WTC11 (cell line): Measurements from ENCODE around the gene NR3C1. TPM values are rescaled to one million over a fixed set of nuclear protein-coding genes. Genes with fewer than 3 reads are reported as not detected.

Experiments
- ATAC-seq: fragments of 200-7000 bp; cut with Tn5 transposase; 2 replicates; pipeline ENCODE4 v1.10.0; 2021; ENCODE audit warnings: mild to moderate bottlenecking, moderate library complexity
- CTCF ChIA-PET: fragments of 300-600 bp; sonication (Branson Sonifier 250); formaldehyde crosslinking; loops from one replicate; lab custom pipeline; 2021; ENCODE audit warnings: antibody characterized with exemption; lab: Charles Lee
- POLR2A ChIA-PET: fragments of 350-600 bp; sonication (Branson Sonifier 250); formaldehyde crosslinking; loops from one replicate; lab custom pipeline; 2021; ENCODE audit warnings: antibody characterized with exemption; lab: Charles Lee
- DNase-seq: peaks from one replicate; pipeline ENCODE4 v3.0.0; 2021; ENCODE audit warnings: low spot score
- H3K27ac Mint-ChIP-seq: 2 replicates; pipeline ENCODE4 v1.8.0; 2021; ENCODE audit warnings: mixed read lengths
- H3K27me3 Mint-ChIP-seq: 2 replicates; pipeline ENCODE4 v1.8.0; 2021; ENCODE audit warnings: low read depth, mild to moderate bottlenecking, moderate library complexity, mixed read lengths
- H3K36me3 Mint-ChIP-seq: 2 replicates; pipeline ENCODE4 v1.8.0; 2021; ENCODE audit warnings: mixed read lengths
- H3K4me1 Mint-ChIP-seq: 2 replicates; pipeline ENCODE4 v1.8.0; 2022; ENCODE audit warnings: mixed read lengths
- H3K4me3 Mint-ChIP-seq: 2 replicates; pipeline ENCODE4 v1.8.0; 2021; ENCODE audit warnings: mild to moderate bottlenecking, moderate library complexity, mixed read lengths
- H3K9me3 Mint-ChIP-seq: 2 replicates; pipeline ENCODE4 v1.8.0; 2021; ENCODE audit warnings: mixed read lengths
- AFF4 ChIP-seq: sonication (generic); formaldehyde crosslinking; IDR thresholded peaks from 2 replicates; pipeline ENCODE4 v1.8.1; 2023; ENCODE audit warnings: mild to moderate bottlenecking, missing genetic modification reagents, borderline replicate concordance
- CDX4 ChIP-seq: fragments of 250-450 bp; sonication (Bioruptor Pico); IDR thresholded peaks from 2 replicates; pipeline ENCODE4 v1.9.0; 2021; ENCODE audit warnings: moderate library complexity, mild to moderate bottlenecking, inconsistent platforms, borderline replicate concordance
- EMX1 ChIP-seq: fragments of 250-450 bp; sonication (Bioruptor Pico); IDR thresholded peaks from 2 replicates; pipeline ENCODE4 v1.8.0; 2021; ENCODE audit warnings: mild to moderate bottlenecking
- ESRRA ChIP-seq: sonication (generic); formaldehyde crosslinking; IDR thresholded peaks from 2 replicates; pipeline ENCODE4 v1.8.1; 2022; ENCODE audit warnings: mild to moderate bottlenecking, missing genetic modification reagents, borderline replicate concordance
- FOXP1 ChIP-seq: sonication (generic); formaldehyde crosslinking; IDR thresholded peaks from 2 replicates; pipeline ENCODE4 v1.8.0; 2022; ENCODE audit warnings: missing genetic modification reagents, mild to moderate bottlenecking, moderate library complexity, borderline replicate concordance
- GTF2I ChIP-seq: fragments of 250-450 bp; sonication (Bioruptor Pico); conservative IDR thresholded peaks from 2 replicates; pipeline ENCODE4 v1.4.0; 2021; ENCODE audit warnings: mild to moderate bottlenecking
- NFE2L1 ChIP-seq: sonication (generic); formaldehyde crosslinking; IDR thresholded peaks from 2 replicates; pipeline ENCODE4 v1.8.1; 2023; ENCODE audit warnings: missing genetic modification reagents
- NFYB ChIP-seq: sonication (generic); formaldehyde crosslinking; conservative IDR thresholded peaks from 2 replicates; pipeline ENCODE4 v1.8.0; 2022; ENCODE audit warnings: low read depth, missing genetic modification reagents
- PREB ChIP-seq: sonication (generic); formaldehyde crosslinking; IDR thresholded peaks from 2 replicates; pipeline ENCODE4 v1.8.1; 2022; ENCODE audit warnings: mild to moderate bottlenecking, missing genetic modification reagents, moderate library complexity, borderline replicate concordance
- STAT6 ChIP-seq: sonication (generic); formaldehyde crosslinking; conservative IDR thresholded peaks from 2 replicates; pipeline ENCODE4 v1.8.1; 2023; ENCODE audit warnings: mild to moderate bottlenecking, low read depth, missing genetic modification reagents, moderate library complexity
- ZNF121 ChIP-seq: sonication (generic); formaldehyde crosslinking; IDR thresholded peaks from 2 replicates; pipeline ENCODE4 v1.8.0; 2023; ENCODE audit warnings: missing genetic modification reagents
- ZNF232 ChIP-seq: sonication (generic); formaldehyde crosslinking; IDR thresholded peaks from 2 replicates; pipeline ENCODE4 v1.8.0; 2022; ENCODE audit warnings: mild to moderate bottlenecking, missing genetic modification reagents
- ZNF423 ChIP-seq: fragments of 250-450 bp; sonication (Bioruptor Pico); IDR thresholded peaks from 2 replicates; pipeline ENCODE4 v2.1.2; 2022; ENCODE audit warnings: mild to moderate bottlenecking, moderate library complexity
- total RNA-seq: library from RNA; stranded (reverse); gene quantifications from 3 replicates; pipeline ENCODE4 v1.2.3, GENCODE V29; 2021
- TF ChIP-seq, protein P1 (sequence below): fragments of 250-450 bp; sonication (Bioruptor Pico); IDR thresholded peaks from 2 replicates; pipeline ENCODE4 v1.8.0; 2021; ENCODE audit warnings: mild to moderate bottlenecking
- TF ChIP-seq, protein P2 (sequence below): sonication (generic); formaldehyde crosslinking; IDR thresholded peaks from 2 replicates; pipeline ENCODE4 v1.8.0; 2023; ENCODE audit warnings: missing genetic modification reagents
- TF ChIP-seq, protein P3 (sequence below): sonication (generic); formaldehyde crosslinking; IDR thresholded peaks from 2 replicates; pipeline ENCODE4 v1.8.0; 2022; ENCODE audit warnings: mild to moderate bottlenecking, missing genetic modification reagents
- TF ChIP-seq, protein P4 (sequence below): sonication (generic); formaldehyde crosslinking; IDR thresholded peaks from 2 replicates; pipeline ENCODE4 v1.8.0; 2022; ENCODE audit warnings: mild to moderate bottlenecking, missing genetic modification reagents
- TF ChIP-seq, protein P5 (sequence below): sonication (generic); formaldehyde crosslinking; IDR thresholded peaks from 2 replicates; pipeline ENCODE4 v1.8.0; 2022; ENCODE audit warnings: missing genetic modification reagents

The NR3C1 gene
- total RNA-seq, 1 experiment from 2014 or later: 15.0 TPM

- Mint-ChIP-seq H3K9me3 (peaks cover 7% of the 10 kb centered on the region), H3K4me1 (peaks cover 24% of the 10 kb centered on the region)
- ATAC-seq: peak; percentile 47
- 0 out of 2 replicates have a peak, but pooled peaks have one; percentile 29 for TF ChIP-seq EMX1 (CRISPR knock-in tag)
- no peak for TF ChIP-seq GTF2I (CRISPR knock-in tag)
- no peak for TF ChIP-seq FOXP1
- TF ChIP-seq, protein P1, sequence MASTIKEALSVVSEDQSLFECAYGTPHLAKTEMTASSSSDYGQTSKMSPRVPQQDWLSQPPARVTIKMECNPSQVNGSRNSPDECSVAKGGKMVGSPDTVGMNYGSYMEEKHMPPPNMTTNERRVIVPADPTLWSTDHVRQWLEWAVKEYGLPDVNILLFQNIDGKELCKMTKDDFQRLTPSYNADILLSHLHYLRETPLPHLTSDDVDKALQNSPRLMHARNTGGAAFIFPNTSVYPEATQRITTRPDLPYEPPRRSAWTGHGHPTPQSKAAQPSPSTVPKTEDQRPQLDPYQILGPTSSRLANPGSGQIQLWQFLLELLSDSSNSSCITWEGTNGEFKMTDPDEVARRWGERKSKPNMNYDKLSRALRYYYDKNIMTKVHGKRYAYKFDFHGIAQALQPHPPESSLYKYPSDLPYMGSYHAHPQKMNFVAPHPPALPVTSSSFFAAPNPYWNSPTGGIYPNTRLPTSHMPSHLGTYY: no peak
- TF ChIP-seq, protein P2, sequence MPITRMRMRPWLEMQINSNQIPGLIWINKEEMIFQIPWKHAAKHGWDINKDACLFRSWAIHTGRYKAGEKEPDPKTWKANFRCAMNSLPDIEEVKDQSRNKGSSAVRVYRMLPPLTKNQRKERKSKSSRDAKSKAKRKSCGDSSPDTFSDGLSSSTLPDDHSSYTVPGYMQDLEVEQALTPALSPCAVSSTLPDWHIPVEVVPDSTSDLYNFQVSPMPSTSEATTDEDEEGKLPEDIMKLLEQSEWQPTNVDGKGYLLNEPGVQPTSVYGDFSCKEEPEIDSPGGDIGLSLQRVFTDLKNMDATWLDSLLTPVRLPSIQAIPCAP (CRISPR knock-in tag): no peak
- no peak for TF ChIP-seq ZNF232 (CRISPR knock-in tag)
- TF ChIP-seq ZNF423 (CRISPR knock-in tag): peak; percentile 32; the same call in 1 of the 2 replicates
- TF ChIP-seq PREB (CRISPR knock-in tag): no peak
- TF ChIP-seq, protein P3, sequence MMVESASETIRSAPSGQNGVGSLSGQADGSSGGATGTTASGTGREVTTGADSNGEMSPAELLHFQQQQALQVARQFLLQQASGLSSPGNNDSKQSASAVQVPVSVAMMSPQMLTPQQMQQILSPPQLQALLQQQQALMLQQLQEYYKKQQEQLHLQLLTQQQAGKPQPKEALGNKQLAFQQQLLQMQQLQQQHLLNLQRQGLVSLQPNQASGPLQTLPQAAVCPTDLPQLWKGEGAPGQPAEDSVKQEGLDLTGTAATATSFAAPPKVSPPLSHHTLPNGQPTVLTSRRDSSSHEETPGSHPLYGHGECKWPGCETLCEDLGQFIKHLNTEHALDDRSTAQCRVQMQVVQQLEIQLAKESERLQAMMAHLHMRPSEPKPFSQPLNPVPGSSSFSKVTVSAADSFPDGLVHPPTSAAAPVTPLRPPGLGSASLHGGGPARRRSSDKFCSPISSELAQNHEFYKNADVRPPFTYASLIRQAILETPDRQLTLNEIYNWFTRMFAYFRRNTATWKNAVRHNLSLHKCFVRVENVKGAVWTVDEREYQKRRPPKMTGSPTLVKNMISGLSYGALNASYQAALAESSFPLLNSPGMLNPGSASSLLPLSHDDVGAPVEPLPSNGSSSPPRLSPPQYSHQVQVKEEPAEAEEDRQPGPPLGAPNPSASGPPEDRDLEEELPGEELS (CRISPR knock-in tag): no peak
- TF ChIP-seq ZNF121 (CRISPR knock-in tag): no peak
- TF ChIP-seq AFF4 (CRISPR knock-in tag): no peak
- no peak for TF ChIP-seq ESRRA (CRISPR knock-in tag)
- no peak for TF ChIP-seq NFYB
- TF ChIP-seq CDX4 (CRISPR knock-in tag): no peak
- TF ChIP-seq, protein P4, sequence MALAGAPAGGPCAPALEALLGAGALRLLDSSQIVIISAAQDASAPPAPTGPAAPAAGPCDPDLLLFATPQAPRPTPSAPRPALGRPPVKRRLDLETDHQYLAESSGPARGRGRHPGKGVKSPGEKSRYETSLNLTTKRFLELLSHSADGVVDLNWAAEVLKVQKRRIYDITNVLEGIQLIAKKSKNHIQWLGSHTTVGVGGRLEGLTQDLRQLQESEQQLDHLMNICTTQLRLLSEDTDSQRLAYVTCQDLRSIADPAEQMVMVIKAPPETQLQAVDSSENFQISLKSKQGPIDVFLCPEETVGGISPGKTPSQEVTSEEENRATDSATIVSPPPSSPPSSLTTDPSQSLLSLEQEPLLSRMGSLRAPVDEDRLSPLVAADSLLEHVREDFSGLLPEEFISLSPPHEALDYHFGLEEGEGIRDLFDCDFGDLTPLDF (CRISPR knock-in tag): no peak
- TF ChIP-seq STAT6 (CRISPR knock-in tag): no peak
- TF ChIP-seq, protein P5, sequence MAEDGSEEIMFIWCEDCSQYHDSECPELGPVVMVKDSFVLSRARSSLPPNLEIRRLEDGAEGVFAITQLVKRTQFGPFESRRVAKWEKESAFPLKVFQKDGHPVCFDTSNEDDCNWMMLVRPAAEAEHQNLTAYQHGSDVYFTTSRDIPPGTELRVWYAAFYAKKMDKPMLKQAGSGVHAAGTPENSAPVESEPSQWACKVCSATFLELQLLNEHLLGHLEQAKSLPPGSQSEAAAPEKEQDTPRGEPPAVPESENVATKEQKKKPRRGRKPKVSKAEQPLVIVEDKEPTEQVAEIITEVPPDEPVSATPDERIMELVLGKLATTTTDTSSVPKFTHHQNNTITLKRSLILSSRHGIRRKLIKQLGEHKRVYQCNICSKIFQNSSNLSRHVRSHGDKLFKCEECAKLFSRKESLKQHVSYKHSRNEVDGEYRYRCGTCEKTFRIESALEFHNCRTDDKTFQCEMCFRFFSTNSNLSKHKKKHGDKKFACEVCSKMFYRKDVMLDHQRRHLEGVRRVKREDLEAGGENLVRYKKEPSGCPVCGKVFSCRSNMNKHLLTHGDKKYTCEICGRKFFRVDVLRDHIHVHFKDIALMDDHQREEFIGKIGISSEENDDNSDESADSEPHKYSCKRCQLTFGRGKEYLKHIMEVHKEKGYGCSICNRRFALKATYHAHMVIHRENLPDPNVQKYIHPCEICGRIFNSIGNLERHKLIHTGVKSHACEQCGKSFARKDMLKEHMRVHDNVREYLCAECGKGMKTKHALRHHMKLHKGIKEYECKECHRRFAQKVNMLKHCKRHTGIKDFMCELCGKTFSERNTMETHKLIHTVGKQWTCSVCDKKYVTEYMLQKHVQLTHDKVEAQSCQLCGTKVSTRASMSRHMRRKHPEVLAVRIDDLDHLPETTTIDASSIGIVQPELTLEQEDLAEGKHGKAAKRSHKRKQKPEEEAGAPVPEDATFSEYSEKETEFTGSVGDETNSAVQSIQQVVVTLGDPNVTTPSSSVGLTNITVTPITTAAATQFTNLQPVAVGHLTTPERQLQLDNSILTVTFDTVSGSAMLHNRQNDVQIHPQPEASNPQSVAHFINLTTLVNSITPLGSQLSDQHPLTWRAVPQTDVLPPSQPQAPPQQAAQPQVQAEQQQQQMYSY (CRISPR knock-in tag): no peak
- TF ChIP-seq NFE2L1 (CRISPR knock-in tag): no peak
Measured at GRCh38 chr5:143405063-143405848, 1.8 kb upstream of the NR3C1 start.

More at GRCh38 chr5:143405063-143405848, 1.8 kb upstream of the NR3C1 start:
- peak; percentile 81 for DNase-seq
- ChIA-PET CTCF (interaction anchor here (0.6 to 1.1 kb wide), 2 partner anchors 185 to 563 kb away, joined by 3 to 4 read pairs; no protein-coding TSS in a partner anchor), POLR2A (no interaction called here)
- Mint-ChIP-seq H3K4me3 (peak overlapping the region; percentile 83), H3K27ac (peak overlapping the region; percentile 83; the same call in 1 of the 2 replicates), H3K27me3 (peaks cover 28% of the 10 kb centered on the region), H3K36me3 (no peaks in the 10 kb centered on the region)
